Common myeloid progenitor, CD34-positive (primary cell): ENCODE measurements around the gene DOCK1.

Experiments
- CTCF ChIA-PET: fragments of 350-600 bp; sonication (Branson Sonifier 250); formaldehyde crosslinking; loops from one replicate; lab custom pipeline; 2021; ENCODE audit warnings: antibody characterized with exemption; lab: Charles Lee
- POLR2A ChIA-PET: fragments of 350-600 bp; sonication (Branson Sonifier 250); formaldehyde crosslinking; loops from one replicate; lab custom pipeline; 2021; ENCODE audit warnings: antibody characterized with exemption; lab: Charles Lee
- DNase-seq, 3 donors: peaks; one replicate each; pipeline versions ENCODE4 v3.0.0 to v3.0.0-alpha.2; 2013
- H3K27ac ChIP-seq, 2 experiments: 1 replicate in 1 of 2; 2 replicates in 1 of 2; pipeline ENCODE4 v1.7.0; 2013; ENCODE audit warnings: inconsistent platforms in 2 of 2, low read length in 2 of 2, mild to moderate bottlenecking in 2 of 2, low read depth in 1 of 2, moderate library complexity in 1 of 2; ENCODE audit not compliant: severe bottlenecking in 2 of 2, insufficient read depth in 1 of 2, poor library complexity in 1 of 2
- H3K27me3 ChIP-seq, 5 experiments: replicated peaks in 2 of 5; 1 replicate in 3 of 5; 2 replicates in 2 of 5; pipeline versions ENCODE4 v1.6.1 to v1.7.0; 2013; ENCODE audit warnings: low read length in 4 of 5, mild to moderate bottlenecking in 2 of 5, moderate library complexity in 2 of 5, inconsistent platforms in 1 of 5; ENCODE audit not compliant: insufficient read depth in 5 of 5, control insufficient read depth in 4 of 5
- H3K36me3 ChIP-seq, 4 experiments: 1 replicate in 2 of 4; 2 replicates in 2 of 4; pipeline versions ENCODE4 v1.6.1 to v1.7.0; 2013; ENCODE audit warnings: low read length in 3 of 4, control low read depth in 1 of 4, mild to moderate bottlenecking in 1 of 4; ENCODE audit not compliant: control insufficient read depth in 4 of 4, insufficient read depth in 4 of 4
- H3K4me1 ChIP-seq, 4 experiments: 1 replicate in 3 of 4; 2 replicates in 1 of 4; pipeline versions ENCODE4 v1.6.1 to v1.7.1; 2013; ENCODE audit warnings: low read length in 3 of 4, mild to moderate bottlenecking in 3 of 4, control low read depth in 1 of 4, inconsistent platforms in 1 of 4, moderate library complexity in 1 of 4; ENCODE audit not compliant: control insufficient read depth in 4 of 4, insufficient read depth in 4 of 4; ENCODE audit errors: control extremely low read depth in 1 of 4
- H3K4me3 ChIP-seq, 7 experiments: 1 replicate in 4 of 7; 2 replicates in 3 of 7; pipeline versions ENCODE4 v1.5.1 to v1.7.0; 2013; ENCODE audit warnings: mild to moderate bottlenecking in 7 of 7, low read length in 6 of 7, moderate library complexity in 6 of 7, inconsistent platforms in 2 of 7, low read depth in 2 of 7, control low read depth in 1 of 7; ENCODE audit not compliant: insufficient read depth in 4 of 7, control insufficient read depth in 1 of 7; ENCODE audit errors: extremely low read depth in 1 of 7
- H3K9me3 ChIP-seq, 5 experiments: 1 replicate in 4 of 5; 2 replicates in 1 of 5; pipeline versions ENCODE4 v1.6.1 to v1.7.1; 2013; ENCODE audit warnings: low read length in 4 of 5, mild to moderate bottlenecking in 2 of 5, inconsistent platforms in 1 of 5, low read depth in 1 of 5, moderate library complexity in 1 of 5; ENCODE audit not compliant: control insufficient read depth in 4 of 5, insufficient read depth in 2 of 5; ENCODE audit errors: control extremely low read depth in 1 of 5
- WGBS: methylation state at CpG from one replicate; pipeline ENCODE4 v1.1.5; 2013; ENCODE audit not compliant: insufficient coverage; 5-methylcytosine and 5-hydroxymethylcytosine counted together

The DOCK1 gene

DNA sequence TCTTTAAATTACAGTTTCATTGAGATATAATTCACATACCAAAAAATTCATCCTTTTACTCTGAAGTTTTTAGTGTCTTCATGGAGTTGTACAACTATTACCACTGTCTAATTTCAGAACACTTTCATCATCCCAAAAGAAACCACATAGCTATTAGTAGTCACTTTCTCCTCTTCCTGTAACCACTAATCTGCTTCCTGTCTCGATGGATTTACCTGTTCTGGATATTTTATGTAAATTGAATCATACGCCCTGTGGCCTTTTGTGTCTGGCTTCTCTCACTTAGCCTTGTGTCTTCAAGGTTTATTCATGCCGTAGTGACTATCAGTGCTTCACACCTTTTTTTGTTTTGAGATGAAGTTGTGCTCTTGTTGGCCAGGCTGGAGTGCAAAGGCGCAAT is 135.5 kb downstream of the DOCK1 start:
- WGBS: 100% methylated on average over 1 of the region's 4 CpGs
- no peaks in the 10 kb centered on the region for H3K27me3 ChIP-seq
- CTCF ChIA-PET: no interaction called here
- POLR2A ChIA-PET: no interaction called here
- no peak for DNase-seq
- no peak overlapping the region for H3K27ac ChIP-seq
- no peak overlapping the region for H3K4me3 ChIP-seq
- H3K4me1 ChIP-seq: no peaks in the 10 kb centered on the region
- H3K9me3 ChIP-seq: no peaks in the 10 kb centered on the region
- peaks cover 9 to 62% (median 17%) of the 10 kb centered on the region in 4 experiments for H3K36me3 ChIP-seq

DNA sequence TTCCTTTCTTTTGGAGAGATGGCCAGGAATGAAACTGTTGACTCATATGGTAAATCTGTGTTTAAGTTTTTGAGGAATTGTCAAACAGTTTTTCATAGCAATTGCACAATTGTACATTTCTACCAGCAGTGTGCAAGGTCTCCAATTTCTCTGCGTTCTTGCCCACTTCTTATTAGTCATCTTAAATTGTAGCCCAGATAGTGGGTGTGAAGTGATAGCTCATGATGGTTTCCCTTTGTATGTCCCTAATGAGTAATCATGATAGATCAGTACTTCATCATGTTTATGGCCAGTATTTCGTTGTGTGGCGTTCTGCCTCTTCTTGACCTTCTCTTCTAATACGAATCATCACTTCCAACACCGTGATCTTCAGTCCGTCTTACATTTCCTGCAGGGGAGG is 136.3 kb downstream of the DOCK1 start:
- WGBS: 100% methylated on average over 2 of the region's 6 CpGs

DNA sequence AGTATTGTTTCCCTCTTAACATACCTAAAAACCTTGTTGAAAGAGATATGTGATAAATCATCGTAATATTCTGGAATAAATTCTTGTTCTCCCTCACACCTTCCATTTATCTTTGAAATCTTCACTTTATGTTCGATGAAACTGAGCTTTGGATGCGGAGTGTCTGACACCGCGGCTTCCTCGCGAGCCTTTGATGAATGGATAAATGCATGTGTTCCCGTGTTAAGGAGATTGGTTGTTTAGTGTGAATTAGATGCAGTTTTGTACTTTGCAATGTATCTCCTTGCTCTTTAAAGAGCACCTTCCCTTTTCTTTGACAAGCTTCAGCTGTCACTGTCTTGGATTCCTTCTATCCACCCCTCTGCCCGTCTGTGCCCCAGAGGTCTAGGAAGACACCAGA is 138.1 kb downstream of the DOCK1 start:
- CTCF ChIA-PET: no interaction called here
- H3K4me3 ChIP-seq: no peak overlapping the region
- no peak for DNase-seq
- H3K4me1 ChIP-seq: no peaks in the 10 kb centered on the region
- no peaks in the 10 kb centered on the region for H3K9me3 ChIP-seq
- POLR2A ChIA-PET: no interaction called here
- 95% methylated on average over 6 of the region's 9 CpGs for WGBS
- H3K27me3 ChIP-seq: no peaks in the 10 kb centered on the region
- no peak overlapping the region for H3K27ac ChIP-seq
- H3K36me3 ChIP-seq: peaks cover 8 to 54% (median 15%) of the 10 kb centered on the region in 4 experiments

More for the DNA sequence above, 136.3 kb downstream of the DOCK1 start:
- Histone ChIP-seq H3K36me3 (peaks cover 8 to 62% (median 17%) of the 10 kb centered on the region in 4 experiments), H3K4me1 (no peaks in the 10 kb centered on the region), H3K27me3 (no peaks in the 10 kb centered on the region), H3K4me3 (no peak overlapping the region), H3K9me3 (no peaks in the 10 kb centered on the region), H3K27ac (no peak overlapping the region)
- POLR2A ChIA-PET: no interaction called here
- no peak for DNase-seq
- CTCF ChIA-PET: interaction anchor here (1.4 kb wide), 1 partner anchor 8 kb away, joined by 3 read pairs; no protein-coding TSS in a partner anchor

DNA sequence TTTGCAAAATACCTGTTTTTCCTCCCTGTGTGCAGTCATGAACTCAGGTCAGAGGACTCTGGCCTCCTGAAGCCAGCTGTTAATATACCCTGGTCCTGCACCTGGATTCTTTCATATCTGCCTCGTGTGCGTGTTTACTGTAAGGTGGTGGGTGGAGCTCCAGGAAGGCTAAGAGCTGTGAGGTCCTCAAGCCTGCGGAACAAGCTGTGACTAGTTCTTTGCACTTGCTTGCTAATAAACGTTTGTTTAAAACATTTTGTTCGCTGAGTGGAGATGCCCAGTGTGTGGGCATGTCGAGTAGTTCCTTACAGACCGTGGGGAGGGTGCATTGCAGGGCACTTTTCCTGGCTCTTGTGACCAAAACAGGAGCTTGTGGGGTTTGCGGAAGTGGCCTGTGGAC is 139.0 kb downstream of the DOCK1 start:
- H3K36me3 ChIP-seq: peaks cover 8 to 46% (median 13%) of the 10 kb centered on the region in 4 experiments
- ChIA-PET CTCF (no interaction called here), POLR2A (no interaction called here)
- no peaks in the 10 kb centered on the region for H3K9me3 ChIP-seq
- no peaks in the 10 kb centered on the region for H3K4me1 ChIP-seq
- WGBS: 97% methylated on average over 8 of the region's 8 CpGs
- no peak overlapping the region for H3K4me3 ChIP-seq
- no peak overlapping the region for H3K27ac ChIP-seq
- H3K27me3 ChIP-seq: no peaks in the 10 kb centered on the region
- no peak for DNase-seq

DNA sequence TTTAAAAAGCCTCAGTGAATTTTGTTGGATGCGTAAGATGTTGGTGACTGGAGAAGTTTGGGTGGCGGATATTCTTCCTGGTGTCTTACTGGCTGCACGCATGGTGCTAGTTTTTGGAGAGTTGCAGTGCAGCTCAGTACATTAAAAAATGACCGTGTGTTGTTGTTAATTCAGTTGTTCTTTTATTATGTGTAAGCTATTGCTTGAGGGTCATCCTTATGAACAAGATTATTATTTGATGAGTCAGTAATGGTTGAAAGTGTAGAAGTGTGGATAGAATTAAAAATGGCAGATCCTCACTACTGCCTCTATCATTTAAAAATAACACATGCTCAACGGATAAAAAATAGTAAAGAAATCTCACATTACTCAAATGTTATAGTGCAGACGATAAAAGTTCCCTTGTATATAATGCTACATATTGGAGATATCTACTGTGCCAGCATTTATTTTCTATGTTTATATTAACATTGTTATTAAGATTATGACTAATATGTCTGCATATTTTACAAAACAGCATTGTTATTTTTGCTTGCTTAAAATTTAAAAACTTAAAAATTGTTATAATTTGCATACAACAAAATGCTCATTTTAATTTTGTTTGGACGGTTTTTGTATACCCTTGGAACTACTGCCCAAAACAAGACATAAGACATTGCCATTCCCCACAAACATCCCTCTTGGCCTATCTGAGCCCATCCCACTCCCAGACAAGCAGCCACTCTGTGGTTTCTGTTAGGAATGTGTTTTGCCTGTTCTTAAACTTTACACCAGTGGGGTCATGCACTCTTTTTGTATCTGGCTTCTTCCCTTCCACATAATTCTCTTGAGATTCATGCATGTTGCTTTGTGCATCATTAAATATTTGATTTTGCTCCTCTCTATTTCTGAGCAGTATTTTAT is 142.0 kb downstream of the DOCK1 start:
- ChIA-PET CTCF (interaction anchor here (1.0 kb wide), 1 partner anchor 10 kb away, joined by 4 read pairs; no protein-coding TSS in a partner anchor), POLR2A (no interaction called here)
- Histone ChIP-seq H3K36me3 (peaks cover 0 to 16% (median 4%) of the 10 kb centered on the region in 4 experiments), H3K4me3 (no peak overlapping the region), H3K27ac (no peak overlapping the region), H3K4me1 (no peaks in the 10 kb centered on the region), H3K9me3 (no peaks in the 10 kb centered on the region), H3K27me3 (no peaks in the 10 kb centered on the region)
- 100% methylated on average over 4 of the region's 7 CpGs for WGBS
- DNase-seq: no peak

DNA sequence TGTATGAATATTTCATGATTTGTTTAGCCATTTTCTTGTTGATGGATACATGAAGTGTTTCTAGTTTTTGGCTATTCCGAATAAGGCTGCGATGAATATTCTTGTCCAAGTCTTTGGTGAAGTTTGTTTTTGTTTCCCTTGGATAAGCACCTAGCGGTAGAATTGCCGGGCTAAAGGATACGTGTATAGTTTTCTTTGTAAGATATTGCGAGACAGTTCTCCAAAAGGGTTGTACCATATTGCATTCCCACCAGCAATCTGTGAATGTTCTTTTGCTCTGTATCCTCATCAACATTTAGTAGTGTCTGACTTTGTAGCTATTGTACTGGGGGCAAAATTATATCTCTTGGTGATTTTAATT is 142.6 kb downstream of the DOCK1 start:
- Histone ChIP-seq H3K27ac (no peak overlapping the region), H3K4me1 (no peaks in the 10 kb centered on the region), H3K9me3 (no peaks in the 10 kb centered on the region), H3K4me3 (no peak overlapping the region), H3K27me3 (no peaks in the 10 kb centered on the region), H3K36me3 (peaks cover 0 to 16% (median 3%) of the 10 kb centered on the region in 4 experiments)
- POLR2A ChIA-PET: no interaction called here
- CTCF ChIA-PET: no interaction called here
- no peak for DNase-seq
- WGBS: 100% methylated on average over 2 of the region's 6 CpGs

DNA sequence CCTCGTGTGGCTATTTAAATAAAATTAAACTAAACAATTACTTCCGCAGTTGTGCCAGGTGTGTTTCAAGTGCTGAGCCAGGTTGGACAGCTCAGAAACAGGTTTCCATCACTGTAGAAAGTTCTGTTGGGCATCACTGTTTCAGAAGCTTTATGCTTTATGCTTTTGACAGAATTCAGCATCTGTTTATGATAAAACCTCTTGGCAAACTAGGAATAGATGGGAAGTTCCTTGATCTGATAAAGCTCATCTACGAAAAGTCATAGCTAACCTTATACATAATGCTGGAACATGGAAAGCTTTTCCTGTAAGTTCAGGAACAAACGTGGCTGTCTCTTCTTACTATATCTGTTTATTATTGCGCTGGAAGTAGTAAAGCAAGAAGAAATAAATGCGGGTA is 143.4 kb downstream of the DOCK1 start:
- H3K36me3 ChIP-seq: peaks cover under 1 to 22% (median 6%) of the 10 kb centered on the region in 4 experiments
- ChIA-PET POLR2A (no interaction called here), CTCF (no interaction called here)
- H3K27ac ChIP-seq: no peak overlapping the region
- no peak overlapping the region for H3K4me3 ChIP-seq
- WGBS: 93% methylated on average over 2 of the region's 6 CpGs
- H3K4me1 ChIP-seq: no peaks in the 10 kb centered on the region
- no peaks in the 10 kb centered on the region for H3K27me3 ChIP-seq
- no peak for DNase-seq
- no peaks in the 10 kb centered on the region for H3K9me3 ChIP-seq
